Kidney epithelial cell (primary cell): Measurements from ENCODE around the gene CDH23. TPM values are rescaled to one million over a fixed set of nuclear protein-coding genes. Genes with fewer than 3 reads are reported as not detected.
"Not testable (repeated sequence)": the region's sequence is repeated elsewhere in the genome, so short reads cannot be mapped to it uniquely, and the experiment has no call there.

Source experiments
- DNase-seq: peaks from one replicate; pipeline ENCODE4 v3.0.0-alpha.2; 2010; ENCODE audit warnings: low read depth
- H3K27me3 ChIP-seq: 2 replicates; pipeline ENCODE4 v1.6.0; 2011; ENCODE audit warnings: low read length; ENCODE audit not compliant: control insufficient read depth, insufficient read depth
- H3K36me3 ChIP-seq: 2 replicates; pipeline ENCODE4 v1.5.1; 2011; ENCODE audit warnings: low read length; ENCODE audit not compliant: control insufficient read depth, insufficient read depth
- H3K4me3 ChIP-seq: 2 replicates; pipeline ENCODE4 v1.5.1; 2011; ENCODE audit warnings: low read depth, mild to moderate bottlenecking, control low read depth, low read length
- total RNA-seq: library from RNA; depleted of rRNA; stranded (reverse); fragments of >200 nt; gene quantifications from 2 replicates; pipeline ENCODE4 v1.2.3, GENCODE V29; 2015
- TF ChIP-seq, protein P1 (sequence below): IDR thresholded peaks from 2 replicates; pipeline ENCODE4 v1.5.1; 2011; ENCODE audit warnings: mild to moderate bottlenecking, moderate library complexity, low read length, control low read depth, inconsistent platforms; ENCODE audit not compliant: insufficient read depth, poor library complexity, severe bottlenecking

CDH23 gene
- total RNA-seq, 1 donor from 2014 or later = 0.04 TPM

DNA sequence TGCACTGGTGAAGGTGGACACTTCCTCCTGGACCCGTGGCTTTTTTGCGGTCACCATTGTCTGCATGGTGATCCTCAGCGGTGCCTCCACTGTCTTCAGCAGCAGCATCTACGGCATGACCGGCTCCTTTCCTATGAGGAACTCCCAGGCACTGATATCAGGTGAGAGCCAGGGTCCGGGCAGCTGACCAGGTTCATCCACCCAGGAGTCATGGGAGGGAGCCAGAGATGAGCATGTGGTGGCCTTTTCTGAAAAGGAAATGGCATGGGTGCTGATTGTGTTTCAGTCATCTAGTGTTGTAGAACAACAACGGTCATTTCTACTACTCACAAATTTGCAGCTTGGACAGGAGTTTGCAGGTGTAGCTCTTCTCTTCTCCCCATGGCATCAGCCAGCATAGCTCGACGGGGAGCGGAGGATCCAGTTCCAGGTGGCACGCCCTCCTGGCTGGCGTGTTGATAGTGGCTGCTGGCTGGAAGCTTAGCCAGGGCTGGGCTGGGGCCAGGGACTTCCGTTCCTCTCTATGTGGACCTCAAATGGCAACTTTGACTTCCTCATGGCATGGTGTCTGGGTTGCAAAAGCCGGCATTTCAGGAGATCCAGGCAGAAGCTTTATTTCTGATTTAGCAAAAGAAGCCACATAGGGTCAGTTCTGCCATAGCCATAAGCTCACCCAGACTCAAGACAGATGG, 44.9 kb upstream of the CDH23 start:
- Histone ChIP-seq H3K27me3 (no peaks in the 10 kb centered on the region), H3K36me3 (no peaks in the 10 kb centered on the region), H3K4me3 (no peak overlapping the region)
- no peak for DNase-seq
- TF ChIP-seq, protein P1, sequence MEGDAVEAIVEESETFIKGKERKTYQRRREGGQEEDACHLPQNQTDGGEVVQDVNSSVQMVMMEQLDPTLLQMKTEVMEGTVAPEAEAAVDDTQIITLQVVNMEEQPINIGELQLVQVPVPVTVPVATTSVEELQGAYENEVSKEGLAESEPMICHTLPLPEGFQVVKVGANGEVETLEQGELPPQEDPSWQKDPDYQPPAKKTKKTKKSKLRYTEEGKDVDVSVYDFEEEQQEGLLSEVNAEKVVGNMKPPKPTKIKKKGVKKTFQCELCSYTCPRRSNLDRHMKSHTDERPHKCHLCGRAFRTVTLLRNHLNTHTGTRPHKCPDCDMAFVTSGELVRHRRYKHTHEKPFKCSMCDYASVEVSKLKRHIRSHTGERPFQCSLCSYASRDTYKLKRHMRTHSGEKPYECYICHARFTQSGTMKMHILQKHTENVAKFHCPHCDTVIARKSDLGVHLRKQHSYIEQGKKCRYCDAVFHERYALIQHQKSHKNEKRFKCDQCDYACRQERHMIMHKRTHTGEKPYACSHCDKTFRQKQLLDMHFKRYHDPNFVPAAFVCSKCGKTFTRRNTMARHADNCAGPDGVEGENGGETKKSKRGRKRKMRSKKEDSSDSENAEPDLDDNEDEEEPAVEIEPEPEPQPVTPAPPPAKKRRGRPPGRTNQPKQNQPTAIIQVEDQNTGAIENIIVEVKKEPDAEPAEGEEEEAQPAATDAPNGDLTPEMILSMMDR = no peak

DNA sequence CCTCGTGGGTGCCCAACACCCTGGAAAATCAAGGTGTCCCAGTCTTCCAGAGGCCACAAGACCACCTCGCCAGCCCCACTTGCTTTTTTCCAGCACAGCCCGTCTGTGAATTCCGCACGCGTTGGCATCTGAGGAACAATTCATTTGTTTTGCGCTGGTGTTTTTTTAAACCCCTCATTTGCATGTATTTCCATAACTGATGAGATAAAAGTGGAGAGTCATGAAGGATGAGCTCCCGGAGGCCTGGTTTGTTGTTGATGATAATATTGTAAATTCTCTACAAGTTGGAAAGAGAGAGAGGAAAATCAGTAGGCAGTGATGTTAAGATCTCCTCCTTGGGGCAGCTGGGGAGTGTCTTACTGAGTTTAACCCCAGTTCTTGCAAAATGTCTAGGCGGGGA, 43.1 kb upstream of the CDH23 start:
- no peak overlapping the region for H3K4me3 ChIP-seq
- no peak for DNase-seq
- TF ChIP-seq, protein P1 = no peak
- no peaks in the 10 kb centered on the region for H3K36me3 ChIP-seq
- H3K27me3 ChIP-seq = no peaks in the 10 kb centered on the region

DNA sequence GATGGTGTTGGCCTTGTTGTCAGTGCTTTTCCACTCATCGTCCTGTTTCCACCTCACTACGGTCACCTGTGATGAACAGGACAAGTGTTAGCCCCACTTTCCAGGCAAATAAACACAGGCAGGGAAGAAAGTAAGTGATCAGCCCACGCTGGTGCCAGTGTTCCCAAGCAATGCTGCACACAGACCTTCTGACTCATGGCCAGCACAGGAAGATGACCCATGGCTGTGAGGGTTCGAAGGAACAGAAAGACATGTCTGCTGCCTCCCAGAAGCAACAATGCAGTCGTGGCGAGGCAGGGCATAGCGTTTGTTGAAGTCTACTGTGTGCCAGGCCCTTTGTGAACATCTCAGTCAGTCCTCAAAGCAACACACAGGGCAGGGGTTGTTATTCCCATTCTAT, 41.9 kb upstream of the CDH23 start:
- TF ChIP-seq, protein P1 = no peak
- Histone ChIP-seq H3K36me3 (no peaks in the 10 kb centered on the region), H3K4me3 (no peak overlapping the region), H3K27me3 (no peaks in the 10 kb centered on the region)
- DNase-seq = no peak

DNA sequence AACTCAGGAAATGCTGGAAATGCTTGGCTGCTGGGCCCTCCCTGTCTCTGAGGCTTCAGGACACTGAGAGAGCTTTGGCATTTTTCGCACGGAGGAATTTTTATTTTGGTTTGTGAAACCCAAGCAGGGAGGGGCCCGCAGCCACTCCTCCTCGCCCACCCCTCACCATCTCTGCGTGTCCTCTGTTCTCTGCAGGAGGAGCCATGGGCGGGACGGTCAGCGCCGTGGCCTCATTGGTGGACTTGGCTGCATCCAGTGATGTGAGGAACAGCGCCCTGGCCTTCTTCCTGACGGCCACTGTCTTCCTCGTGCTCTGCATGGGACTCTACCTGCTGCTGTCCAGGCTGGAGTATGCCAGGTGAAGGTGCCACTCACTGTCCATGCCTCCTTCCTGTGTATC, 40.8 kb upstream of the CDH23 start:
- Histone ChIP-seq H3K4me3 (no peak overlapping the region), H3K27me3 (no peaks in the 10 kb centered on the region), H3K36me3 (no peaks in the 10 kb centered on the region)
- DNase-seq = no peak
- TF ChIP-seq, protein P1 = no peak

DNA sequence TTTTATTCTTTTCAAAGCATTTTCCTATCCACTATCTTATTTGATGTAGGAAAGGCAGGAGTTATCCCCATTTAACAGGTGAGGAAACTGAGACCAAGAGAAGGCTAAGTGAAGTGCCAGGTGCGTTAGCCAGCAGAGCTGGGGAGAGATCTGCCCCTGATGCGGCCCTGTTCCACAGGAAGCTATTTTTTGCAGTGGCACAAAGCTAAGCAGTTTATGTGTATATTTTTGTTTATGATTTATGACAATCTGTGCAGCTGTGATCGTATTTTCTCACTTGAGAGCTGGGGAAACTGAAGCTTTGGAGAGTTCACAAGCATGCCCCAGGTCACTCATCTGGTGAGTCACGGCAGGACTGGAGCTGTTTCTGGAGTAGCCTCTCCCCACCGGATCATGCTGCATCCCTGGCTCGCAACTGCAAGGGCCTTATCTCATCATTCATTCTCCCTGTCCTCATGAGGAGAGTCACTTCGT, 38.9 kb upstream of the CDH23 start:
- Histone ChIP-seq H3K27me3 (no peaks in the 10 kb centered on the region), H3K4me3 (no peak overlapping the region), H3K36me3 (no peaks in the 10 kb centered on the region)
- TF ChIP-seq, protein P1 = no peak
- no peak for DNase-seq

DNA sequence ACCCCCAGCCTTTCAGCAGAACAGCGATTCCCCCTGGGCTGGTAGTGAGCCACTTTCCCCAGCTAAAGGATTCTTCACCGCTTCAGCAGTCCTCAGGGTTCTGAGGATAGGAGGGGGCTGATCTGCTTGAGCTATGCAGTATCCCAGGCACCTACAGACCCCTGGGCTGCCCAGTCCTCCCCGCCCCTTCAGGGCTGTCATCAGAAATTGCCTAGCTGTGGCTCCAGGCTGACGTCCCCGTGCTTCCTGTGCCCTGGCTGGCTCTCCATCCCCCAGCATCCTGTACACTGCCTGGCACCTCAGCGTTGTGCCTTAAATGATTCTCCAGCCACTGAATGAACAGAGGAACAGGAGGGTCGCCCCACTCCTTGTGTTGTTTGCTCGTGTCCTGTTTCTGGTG, 38.4 kb upstream of the CDH23 start:
- Histone ChIP-seq H3K36me3 (no peaks in the 10 kb centered on the region), H3K4me3 (no peak overlapping the region), H3K27me3 (no peaks in the 10 kb centered on the region)
- no peak for DNase-seq
- TF ChIP-seq, protein P1 = no peak

DNA sequence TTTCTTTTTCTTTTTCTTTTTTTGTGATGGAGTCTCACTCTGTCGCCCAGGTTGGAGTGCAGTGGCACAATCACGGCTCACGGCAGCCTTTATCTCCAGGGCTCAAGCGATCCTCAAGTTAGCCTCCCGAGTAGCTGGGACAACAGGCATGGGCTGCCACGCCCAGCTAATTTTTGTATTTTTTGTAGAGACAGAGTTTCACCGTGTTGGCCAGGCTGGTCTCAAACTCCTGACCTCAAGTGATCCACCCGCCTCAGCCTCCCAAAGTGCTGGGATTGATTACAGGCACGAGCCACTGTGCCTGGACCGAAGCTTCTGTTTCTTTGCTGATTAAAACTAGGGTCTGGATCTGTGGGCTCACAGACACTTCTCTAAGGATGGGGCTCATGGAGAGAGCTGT, 37.8 kb upstream of the CDH23 start:
- DNase-seq, H3K4me3 ChIP-seq, H3K36me3 ChIP-seq, H3K27me3 ChIP-seq: not testable (repeated sequence)
